ENCODE measurements around the gene QKI. TPM values are rescaled to one million over a fixed set of nuclear protein-coding genes. Genes with fewer than 3 reads are reported as not detected.
A peak's percentile ranks its signal among the peaks of the same experiment; 100 is the strongest.

The QKI gene
- total and polyA plus RNA-seq, 2 donors (not counting 1 experiment from before 2014, with no cell fraction given) = 129 to 224 TPM

DNA sequence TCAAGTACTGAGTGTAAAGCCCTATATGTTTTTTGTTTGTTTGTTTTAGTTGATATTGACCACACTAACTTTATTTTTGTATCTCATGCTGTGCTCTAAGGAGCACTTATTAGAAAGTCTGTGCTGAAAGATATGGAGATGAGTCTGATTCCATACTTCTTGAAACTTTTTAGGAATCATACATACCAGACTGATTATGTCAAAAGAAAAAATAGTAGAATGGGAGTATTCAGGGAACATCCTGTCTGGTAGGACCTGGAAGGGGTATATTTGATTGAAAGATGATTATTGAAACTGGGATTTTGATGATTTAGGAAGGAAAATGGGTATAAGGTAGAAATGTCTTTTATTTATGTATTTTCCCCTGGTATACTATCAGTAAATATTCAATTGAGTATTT lies 111.4 kb downstream of the QKI start:
- peaks cover 16% of the 10 kb centered on the region for H3K4me1 ChIP-seq (ENCODE audit: control insufficient read depth, extremely low read depth, insufficient read depth, low read length)
- H3K4me3 ChIP-seq (replicated peaks in 1 of 4; ENCODE audit: control extremely low read depth in 1 of 4, insufficient read depth in 1 of 4, low read depth in 3 of 4, low read length in 4 of 4) = no peak overlapping the region
- TF ChIP-seq, protein P1, sequence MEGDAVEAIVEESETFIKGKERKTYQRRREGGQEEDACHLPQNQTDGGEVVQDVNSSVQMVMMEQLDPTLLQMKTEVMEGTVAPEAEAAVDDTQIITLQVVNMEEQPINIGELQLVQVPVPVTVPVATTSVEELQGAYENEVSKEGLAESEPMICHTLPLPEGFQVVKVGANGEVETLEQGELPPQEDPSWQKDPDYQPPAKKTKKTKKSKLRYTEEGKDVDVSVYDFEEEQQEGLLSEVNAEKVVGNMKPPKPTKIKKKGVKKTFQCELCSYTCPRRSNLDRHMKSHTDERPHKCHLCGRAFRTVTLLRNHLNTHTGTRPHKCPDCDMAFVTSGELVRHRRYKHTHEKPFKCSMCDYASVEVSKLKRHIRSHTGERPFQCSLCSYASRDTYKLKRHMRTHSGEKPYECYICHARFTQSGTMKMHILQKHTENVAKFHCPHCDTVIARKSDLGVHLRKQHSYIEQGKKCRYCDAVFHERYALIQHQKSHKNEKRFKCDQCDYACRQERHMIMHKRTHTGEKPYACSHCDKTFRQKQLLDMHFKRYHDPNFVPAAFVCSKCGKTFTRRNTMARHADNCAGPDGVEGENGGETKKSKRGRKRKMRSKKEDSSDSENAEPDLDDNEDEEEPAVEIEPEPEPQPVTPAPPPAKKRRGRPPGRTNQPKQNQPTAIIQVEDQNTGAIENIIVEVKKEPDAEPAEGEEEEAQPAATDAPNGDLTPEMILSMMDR (conservative IDR thresholded peaks at IDR 0.05 in 1 of 2, IDR thresholded peaks at IDR 0.05 in 1 of 2; ENCODE audit: low read depth in 1 of 2, low read length in 2 of 2) = no peak
- no peak for TF ChIP-seq EZH2 (IDR thresholded peaks at IDR 0.05; ENCODE audit: low read length, missing control alignments)

GRCh38 chr6:163526346-163526745 lies 111.8 kb downstream of the QKI start:
- Histone ChIP-seq H4K20me1 (ENCODE audit: control insufficient read depth, extremely low read depth, insufficient read depth, low read length) (peaks cover 2% of the 10 kb centered on the region), H3K36me3 (ENCODE audit: control insufficient read depth, insufficient read depth, low read length) (no peaks in the 10 kb centered on the region), H3K4me2 (ENCODE audit: extremely low read depth, insufficient read depth, low read length) (no peak overlapping the region), H3K79me2 (ENCODE audit: control insufficient read depth, insufficient read depth, low read length) (peaks cover 78% of the 10 kb centered on the region), H3K4me3 (replicated peaks in 1 of 4; ENCODE audit: control extremely low read depth in 1 of 4, insufficient read depth in 1 of 4, low read depth in 3 of 4, low read length in 4 of 4) (no peak overlapping the region), H3K27me3 (ENCODE audit: control insufficient read depth, insufficient read depth, low read length) (no peaks in the 10 kb centered on the region), H3K4me1 (ENCODE audit: control insufficient read depth, extremely low read depth, insufficient read depth, low read length) (peaks cover 19% of the 10 kb centered on the region), H3K27ac (ENCODE audit: insufficient read depth, low read length) (no peak overlapping the region), H3K9me3 (ENCODE audit: control insufficient read depth, insufficient read depth, low read depth, low read length) (no peaks in the 10 kb centered on the region), H3K9ac (ENCODE audit: insufficient read depth, low read length) (no peak overlapping the region), H2AFZ (ENCODE audit: low read length) (no peak overlapping the region)
- TF ChIP-seq, protein P1 (conservative IDR thresholded peaks at IDR 0.05 in 1 of 2, IDR thresholded peaks at IDR 0.05 in 1 of 2; ENCODE audit: low read depth in 1 of 2, low read length in 2 of 2) = no peak
- no peak for TF ChIP-seq EZH2 (IDR thresholded peaks at IDR 0.05; ENCODE audit: low read length, missing control alignments)
- DNase-seq (ENCODE audit: low read depth in 2 of 2) = no peak

More for the DNA sequence above, 111.4 kb downstream of the QKI start:
- H4K20me1 ChIP-seq (ENCODE audit: control insufficient read depth, extremely low read depth, insufficient read depth, low read length) = peaks cover 2% of the 10 kb centered on the region
- no peaks in the 10 kb centered on the region for H3K27me3 ChIP-seq (ENCODE audit: control insufficient read depth, insufficient read depth, low read length)
- no peak overlapping the region for H2AFZ ChIP-seq (ENCODE audit: low read length)
- H3K27ac ChIP-seq (ENCODE audit: insufficient read depth, low read length) = no peak overlapping the region
- no peak overlapping the region for H3K9ac ChIP-seq (ENCODE audit: insufficient read depth, low read length)
- no peaks in the 10 kb centered on the region for H3K9me3 ChIP-seq (ENCODE audit: control insufficient read depth, insufficient read depth, low read depth, low read length)
- peak in 1 of 2 donors; percentile 66 for DNase-seq (ENCODE audit: low read depth in 2 of 2)
- peaks cover 77% of the 10 kb centered on the region for H3K79me2 ChIP-seq (ENCODE audit: control insufficient read depth, insufficient read depth, low read length)
- no peak overlapping the region for H3K4me2 ChIP-seq (ENCODE audit: extremely low read depth, insufficient read depth, low read length)
- H3K36me3 ChIP-seq (ENCODE audit: control insufficient read depth, insufficient read depth, low read length) = no peaks in the 10 kb centered on the region

DNA sequence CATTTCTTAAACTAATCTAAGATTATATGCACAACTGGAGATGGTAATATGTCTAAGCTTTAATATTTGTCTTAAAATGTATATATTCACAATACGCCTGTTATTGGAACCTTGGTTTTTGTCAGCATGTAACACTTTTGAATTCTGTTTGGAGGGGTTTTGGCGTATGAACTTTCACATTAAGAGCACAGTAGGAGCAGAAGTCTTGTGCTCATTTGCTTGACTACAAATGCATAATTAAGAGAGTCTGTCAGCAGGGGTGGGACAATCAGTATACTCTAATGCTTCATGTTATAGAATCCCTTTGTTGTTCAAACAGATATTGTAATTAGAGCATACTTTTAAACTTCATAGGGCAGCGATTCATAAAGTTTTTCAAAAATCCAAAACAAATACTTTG lies 112.8 kb downstream of the QKI start:
- peaks cover 80% of the 10 kb centered on the region for H3K79me2 ChIP-seq (ENCODE audit: control insufficient read depth, insufficient read depth, low read length)
- peaks cover 24% of the 10 kb centered on the region for H3K4me1 ChIP-seq (ENCODE audit: control insufficient read depth, extremely low read depth, insufficient read depth, low read length)
- DNase-seq (ENCODE audit: low read depth in 2 of 2) = no peak
- H3K4me2 ChIP-seq (ENCODE audit: extremely low read depth, insufficient read depth, low read length) = no peak overlapping the region
- no peak overlapping the region for H3K27ac ChIP-seq (ENCODE audit: insufficient read depth, low read length)
- H2AFZ ChIP-seq (ENCODE audit: low read length) = no peak overlapping the region
- peaks cover 2% of the 10 kb centered on the region for H4K20me1 ChIP-seq (ENCODE audit: control insufficient read depth, extremely low read depth, insufficient read depth, low read length)
- H3K9ac ChIP-seq (ENCODE audit: insufficient read depth, low read length) = no peak overlapping the region
- H3K4me3 ChIP-seq (replicated peaks in 1 of 4; ENCODE audit: control extremely low read depth in 1 of 4, insufficient read depth in 1 of 4, low read depth in 3 of 4, low read length in 4 of 4) = no peak overlapping the region
- no peak for TF ChIP-seq EZH2 (IDR thresholded peaks at IDR 0.05; ENCODE audit: low read length, missing control alignments)
- TF ChIP-seq, protein P1 (conservative IDR thresholded peaks at IDR 0.05 in 1 of 2, IDR thresholded peaks at IDR 0.05 in 1 of 2; ENCODE audit: low read depth in 1 of 2, low read length in 2 of 2) = no peak
- no peaks in the 10 kb centered on the region for H3K36me3 ChIP-seq (ENCODE audit: control insufficient read depth, insufficient read depth, low read length)
- no peaks in the 10 kb centered on the region for H3K9me3 ChIP-seq (ENCODE audit: control insufficient read depth, insufficient read depth, low read depth, low read length)
- H3K27me3 ChIP-seq (ENCODE audit: control insufficient read depth, insufficient read depth, low read length) = no peaks in the 10 kb centered on the region
